Stimulated activated CD8-positive, alpha-beta memory T cell treated with anti-CD3 and anti-CD28 coated beads, Interleukin-4, amount 100 ng/mL, for 4 hours (primary cell): ENCODE results near the gene NAA10.
"Not testable (repeated sequence)": the region's sequence is repeated elsewhere in the genome, so short reads cannot be mapped to it uniquely, and the experiment has no call there.

Experiments
- DNase-seq, 2 donors: peaks; one replicate each; pipeline ENCODE4 v3.0.0-alpha.2; 2020; ENCODE audit warnings: low read depth in 2 of 2, low spot score in 1 of 2

NAA10 gene

DNA sequence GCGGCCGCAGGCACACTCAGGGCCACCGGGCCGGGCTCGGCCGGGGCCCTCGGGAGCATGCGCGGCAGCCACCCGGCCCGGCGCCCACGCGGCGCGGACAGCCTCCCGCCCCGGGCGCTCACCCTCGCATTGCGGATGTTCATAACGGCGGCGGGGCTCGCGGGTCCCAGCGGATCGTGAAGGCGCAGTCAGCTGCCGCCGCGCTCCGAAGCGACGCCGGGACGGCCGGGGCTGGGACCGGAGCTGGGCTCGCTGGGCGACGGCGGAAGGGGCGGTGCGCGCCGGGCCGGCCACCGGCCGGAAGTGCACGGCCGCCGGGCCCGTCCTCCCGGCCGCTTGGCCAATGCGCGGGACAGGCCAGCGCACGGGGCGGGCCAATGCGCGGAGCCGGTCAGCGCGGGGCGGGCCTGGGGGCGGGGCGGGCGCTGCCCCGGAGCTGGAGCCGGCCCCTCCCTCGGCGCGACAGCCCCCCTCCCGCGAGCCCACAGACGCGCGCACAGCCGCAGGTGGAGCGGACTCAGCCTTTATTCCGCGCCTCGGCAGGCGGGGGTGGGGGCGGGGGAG lies at the start of gene NAA10:
TSS of gene NAA10 (minus strand) at position 276 of the 564 bp plus-strand sequence. CDS start at position 143, 133 bp downstream.
- DNase-seq: peak in 1 of 2 donors; percentile 55

DNA sequence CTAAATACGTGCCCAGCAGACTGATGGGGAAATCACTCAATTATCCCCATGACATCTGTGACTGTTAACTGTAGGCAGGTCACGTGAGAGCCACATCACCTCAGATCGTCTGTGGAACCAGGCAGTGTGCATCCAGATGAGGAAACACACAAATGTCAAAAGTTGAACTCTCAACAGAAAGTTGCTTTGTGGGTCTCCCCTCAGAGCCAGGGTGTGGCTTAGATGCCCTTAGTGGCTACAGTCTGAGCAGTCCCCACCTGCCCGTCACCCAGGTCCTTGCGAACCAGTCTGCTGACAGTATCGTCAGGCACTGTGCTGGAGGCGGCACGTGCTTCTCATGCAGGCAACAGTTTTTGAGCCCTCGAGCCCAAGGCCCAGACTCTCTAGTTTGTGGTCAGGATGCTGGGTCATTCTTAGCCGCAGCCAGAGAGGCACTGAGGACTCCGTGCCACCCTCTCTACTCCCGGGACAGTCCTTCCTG lies 48.5 kb upstream of the NAA10 start:
- DNase-seq: no peak

DNA sequence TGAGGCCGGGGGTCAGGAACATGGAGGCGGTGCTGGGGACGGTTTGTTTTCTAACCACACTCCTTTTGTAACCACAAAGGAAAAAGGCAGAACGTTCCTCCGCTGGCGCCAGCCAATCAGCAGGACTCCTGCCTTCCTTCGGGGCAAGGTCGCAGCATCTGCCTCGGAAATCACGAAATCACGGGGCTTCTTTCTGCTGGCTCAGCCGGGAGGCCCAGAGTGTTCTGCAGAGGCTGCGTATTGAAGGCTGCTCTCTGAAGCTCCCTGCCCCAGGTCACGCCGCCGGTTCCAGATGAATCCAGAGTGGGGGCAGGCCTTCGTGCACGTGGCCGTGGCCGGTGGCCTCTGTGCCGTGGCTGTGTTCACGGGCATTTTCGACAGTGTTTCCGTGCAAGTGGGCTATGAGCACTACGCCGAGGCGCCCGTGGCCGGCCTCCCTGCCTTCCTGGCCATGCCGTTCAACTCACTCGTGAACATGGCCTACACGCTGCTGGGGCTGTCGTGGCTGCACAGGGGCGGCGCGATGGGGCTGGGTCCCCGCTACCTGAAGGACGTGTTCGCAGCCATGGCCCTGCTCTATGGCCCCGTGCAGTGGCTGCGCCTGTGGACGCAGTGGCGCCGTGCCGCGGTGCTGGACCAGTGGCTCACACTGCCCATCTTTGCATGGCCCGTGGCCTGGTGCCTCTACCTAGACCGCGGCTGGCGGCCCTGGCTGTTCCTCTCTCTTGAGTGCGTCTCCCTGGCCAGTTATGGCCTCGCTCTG lies 47.1 kb upstream of the NAA10 start:
- no peak for DNase-seq

DNA sequence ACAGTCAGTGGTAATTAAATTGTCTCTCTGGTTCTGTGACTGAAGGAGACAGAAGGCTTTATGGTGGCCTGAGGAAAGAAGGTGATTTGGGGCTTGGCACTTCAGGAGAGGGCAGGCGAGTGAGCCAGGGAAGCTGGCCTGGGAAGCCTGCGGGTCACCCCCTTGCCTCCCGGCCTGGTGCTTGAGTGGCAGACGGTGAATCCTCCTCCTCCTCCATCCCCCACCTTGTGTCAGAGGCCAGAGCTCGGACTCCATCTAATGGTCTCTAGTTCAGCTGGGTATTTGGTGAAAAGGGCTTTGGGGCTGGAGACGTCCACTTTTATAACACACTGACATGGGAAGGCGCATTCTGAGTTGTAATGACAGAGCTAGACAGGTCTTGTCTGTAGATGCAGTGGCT lies 46.4 kb upstream of the NAA10 start:
- DNase-seq: no peak

DNA sequence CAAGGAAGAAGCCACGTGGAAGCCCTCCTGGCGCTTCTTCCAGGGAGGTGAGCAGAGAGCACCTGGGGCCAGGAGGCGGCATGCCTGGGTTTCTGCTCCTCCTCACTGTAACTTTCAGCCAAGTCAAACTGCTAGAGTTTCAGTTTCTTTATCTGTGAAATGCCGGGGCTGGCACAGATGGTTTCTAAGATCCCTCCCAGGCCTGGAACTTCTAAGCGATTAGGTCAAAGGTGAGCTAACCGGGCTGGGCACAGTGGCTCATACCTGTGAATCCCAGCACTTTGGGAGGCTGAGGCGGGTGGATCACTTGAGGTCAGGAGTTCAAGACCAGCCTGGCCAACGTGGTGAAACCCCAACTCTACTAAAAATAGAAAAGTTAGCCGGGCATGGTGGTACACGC lies 45.6 kb upstream of the NAA10 start:
- not testable (repeated sequence) for DNase-seq

DNA sequence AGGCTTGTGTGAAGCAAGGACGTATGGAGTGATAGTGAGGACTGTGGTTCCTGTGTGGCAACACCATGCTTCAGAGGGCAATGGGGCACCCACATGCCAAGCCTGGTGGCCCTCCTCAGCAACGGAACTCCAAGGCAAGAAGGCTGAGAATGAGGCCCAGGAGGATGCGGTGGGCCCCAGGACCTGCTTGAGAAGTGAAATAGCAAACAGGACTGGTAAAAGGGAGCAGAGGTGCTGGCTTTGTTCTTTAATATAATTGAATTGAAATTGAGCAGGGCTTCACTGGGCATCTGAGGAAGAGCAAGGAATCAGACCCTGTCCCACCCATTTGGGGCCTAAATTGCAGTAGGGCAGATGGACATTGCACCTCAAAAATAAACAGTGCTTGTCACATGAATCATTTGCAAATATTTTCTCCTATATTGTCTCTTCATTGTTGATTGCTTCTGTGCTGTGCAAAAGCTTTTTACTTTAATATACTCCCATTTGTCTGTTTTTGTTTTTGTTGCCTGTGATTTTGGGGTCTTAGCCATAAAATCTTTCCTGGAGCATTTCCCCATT lies 40.0 kb upstream of the NAA10 start:
- DNase-seq: no peak

DNA sequence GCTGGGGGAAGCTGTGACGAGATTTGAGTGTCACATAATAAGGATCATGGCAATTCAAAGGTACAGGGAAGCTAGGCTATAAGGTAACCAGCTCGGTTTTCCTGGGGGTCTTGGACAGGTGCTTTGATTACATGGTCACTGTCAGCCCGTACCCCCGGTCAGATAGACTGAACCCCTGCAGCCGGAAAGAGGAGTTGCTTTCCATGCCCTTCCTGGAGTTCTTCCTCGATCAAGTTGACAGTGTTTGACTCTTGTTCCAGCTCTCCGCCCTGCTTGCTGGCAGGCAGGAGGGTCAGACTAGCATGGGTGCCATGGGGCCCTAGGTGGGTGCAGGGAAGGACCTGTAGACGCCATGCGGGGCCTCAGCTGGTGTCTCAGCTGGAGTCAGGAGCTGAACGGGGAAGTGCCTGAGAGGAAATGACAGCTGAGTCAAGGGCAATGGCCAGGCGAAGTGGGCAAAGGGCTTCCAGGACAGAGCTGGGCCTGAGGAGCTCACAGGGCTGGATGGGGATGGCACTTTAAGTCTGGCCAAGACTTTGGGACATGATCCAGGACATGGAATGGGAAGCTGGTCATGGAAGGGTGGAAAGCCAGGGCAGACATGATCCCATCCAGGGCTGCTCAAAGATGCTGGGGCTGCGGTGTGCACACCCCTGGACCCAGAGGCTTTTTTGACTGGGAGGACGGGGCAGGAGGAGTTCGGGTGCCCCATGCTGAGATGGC lies 39.3 kb upstream of the NAA10 start:
- DNase-seq: no peak

DNA sequence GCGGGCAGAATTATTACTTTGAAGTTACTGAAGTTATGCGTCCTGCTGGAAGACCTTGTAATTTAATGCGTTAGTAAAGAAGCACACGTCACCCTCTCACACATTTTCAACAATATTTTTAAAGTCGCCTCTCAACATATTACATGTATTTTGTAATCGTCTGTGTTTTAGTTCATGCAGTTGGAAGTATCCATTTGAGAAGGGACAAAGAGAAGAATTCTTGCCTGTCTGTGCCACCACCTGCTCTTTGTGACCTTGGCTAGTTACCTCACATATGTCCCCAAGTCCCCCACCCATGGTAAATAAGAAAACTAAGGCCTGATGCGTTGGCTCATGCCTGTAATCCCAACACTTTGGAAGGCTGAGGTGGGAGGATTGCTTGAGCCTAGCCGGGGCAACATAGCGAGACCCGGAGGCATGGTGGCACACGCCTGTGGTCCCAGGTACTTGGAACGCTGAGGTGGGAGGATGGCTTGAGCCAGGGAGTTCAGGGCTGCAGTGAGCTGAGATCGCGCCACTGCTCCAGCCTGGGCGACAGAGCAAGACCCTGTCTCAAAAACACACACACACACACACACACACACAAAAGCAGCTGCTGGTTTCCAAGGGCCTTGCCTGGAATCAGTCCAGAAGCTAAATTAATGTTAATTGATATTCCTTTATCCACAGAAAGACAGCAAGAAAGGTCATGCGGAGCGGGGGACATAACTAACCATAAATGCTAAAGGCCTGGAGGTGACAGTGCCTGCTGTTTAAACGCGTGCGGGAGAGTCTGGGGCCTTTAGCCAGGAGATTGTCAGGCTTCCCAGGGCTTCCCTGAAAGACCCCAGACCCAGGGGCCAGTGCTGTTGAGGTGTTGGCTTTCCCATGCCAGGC lies 38.5 kb upstream of the NAA10 start:
- no peak for DNase-seq

DNA sequence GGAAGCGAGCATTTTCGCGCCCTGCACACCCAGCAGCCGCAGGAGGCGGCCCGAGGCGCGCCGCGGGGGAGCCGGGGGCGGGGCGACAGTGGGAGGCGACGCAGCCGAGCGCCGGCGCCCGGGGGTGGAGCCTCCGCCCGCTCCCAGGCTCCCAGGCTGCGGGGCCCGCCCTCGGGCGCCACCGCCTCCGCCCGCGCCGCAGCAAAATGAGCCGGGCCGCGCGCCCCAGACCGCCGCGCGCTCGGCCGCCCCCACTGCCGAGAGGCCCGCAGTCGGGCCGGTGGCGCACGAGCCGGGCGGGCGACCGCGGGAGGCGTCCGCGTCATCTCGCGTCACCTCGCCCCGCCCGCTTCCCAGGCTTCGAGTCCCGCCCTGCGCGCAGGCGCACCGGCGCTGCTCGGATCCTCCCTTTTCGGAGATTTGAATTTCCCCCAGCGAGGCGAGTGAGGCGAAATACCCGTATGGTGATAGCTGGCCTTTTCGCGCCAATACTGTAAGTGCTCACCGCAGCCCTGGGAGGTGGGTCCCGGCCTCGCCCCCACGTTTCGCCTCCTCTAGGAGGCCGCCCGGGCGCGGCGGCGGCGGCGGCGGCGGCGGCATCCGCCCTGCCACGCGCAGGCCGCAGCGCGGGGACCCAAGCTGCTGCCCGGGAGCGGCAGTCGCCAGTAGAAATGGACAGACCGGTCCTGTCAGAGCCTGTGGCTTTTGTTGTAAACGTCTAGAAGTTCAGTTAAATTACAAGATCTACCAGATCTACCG lies 37.7 kb upstream of the NAA10 start, which contains the start of gene TMEM187:
TSS of gene TMEM187 (plus strand) at position 387 of the 759 bp plus-strand sequence. CDS start 9,309 bp downstream, outside the sequence.
- peak; percentile 62 to 81 for DNase-seq

DNA sequence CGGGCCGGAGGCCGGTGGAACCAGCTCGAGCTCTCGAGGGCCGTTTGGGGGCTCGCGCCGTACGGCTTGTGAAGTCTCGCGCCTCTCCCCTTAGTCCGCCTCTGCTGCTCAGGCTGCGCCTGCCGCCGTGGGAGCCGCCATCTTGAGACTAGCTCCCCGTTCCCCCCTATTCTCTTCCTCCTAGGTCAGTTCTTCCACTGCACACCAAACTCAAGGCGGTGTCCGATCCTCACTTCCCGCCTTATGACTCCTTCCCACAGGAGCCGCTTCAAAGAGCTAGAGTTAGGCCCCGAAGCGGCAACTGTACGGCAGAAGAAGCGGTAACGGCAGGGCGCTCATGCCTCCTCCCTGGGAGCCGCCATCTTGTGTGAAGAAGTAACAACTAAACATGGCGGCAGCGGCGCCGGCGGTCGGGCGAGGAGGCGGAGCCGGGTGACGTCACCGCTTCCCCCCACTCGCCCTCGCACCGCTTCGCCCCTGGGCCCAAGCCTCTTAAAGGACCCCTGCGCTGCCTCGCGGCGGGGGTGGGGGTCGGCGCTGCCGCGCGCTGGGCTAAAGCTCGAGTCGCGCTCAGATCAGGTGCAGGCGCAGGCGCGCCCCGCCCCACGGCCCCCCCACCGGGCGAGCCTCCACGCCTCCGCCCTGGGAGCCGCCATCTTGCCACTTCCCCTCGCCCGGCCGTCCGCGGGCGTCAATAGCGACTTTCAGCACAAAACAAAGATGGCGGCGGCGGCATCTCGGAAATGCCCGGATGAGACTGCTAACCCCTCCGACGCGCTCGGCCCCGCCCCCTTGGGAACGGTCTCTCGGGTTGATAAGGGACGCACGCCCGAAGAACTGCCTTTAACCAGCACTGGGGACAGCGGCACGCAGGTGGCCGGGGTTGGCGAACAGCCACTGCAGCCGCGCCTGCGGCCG lies 36.9 kb upstream of the NAA10 start, which contains the start of gene HCFC1:
TSS of gene HCFC1 (minus strand) at position 369 of the 918 bp plus-strand sequence. CDS start 978 bp downstream, outside the sequence.
- DNase-seq: peak; percentile 72 to 89

DNA sequence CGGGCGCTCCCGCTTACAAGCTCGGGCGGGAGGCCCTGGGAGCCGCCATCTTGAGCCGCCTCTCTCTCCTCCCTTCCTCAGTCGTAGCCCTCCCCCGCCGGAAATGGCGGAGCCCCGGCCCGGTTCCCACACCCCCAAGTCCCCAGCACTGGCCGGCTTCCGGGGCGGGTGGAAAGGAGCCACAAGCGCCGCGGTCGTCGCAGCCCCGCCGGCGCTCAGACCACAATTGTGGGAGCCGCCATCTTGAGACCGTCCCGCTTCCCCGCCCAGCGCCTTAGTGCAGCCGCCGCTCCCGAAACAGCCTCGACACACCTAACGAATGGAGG lies 36.2 kb upstream of the NAA10 start:
- peak; percentile 57 to 87 for DNase-seq

DNA sequence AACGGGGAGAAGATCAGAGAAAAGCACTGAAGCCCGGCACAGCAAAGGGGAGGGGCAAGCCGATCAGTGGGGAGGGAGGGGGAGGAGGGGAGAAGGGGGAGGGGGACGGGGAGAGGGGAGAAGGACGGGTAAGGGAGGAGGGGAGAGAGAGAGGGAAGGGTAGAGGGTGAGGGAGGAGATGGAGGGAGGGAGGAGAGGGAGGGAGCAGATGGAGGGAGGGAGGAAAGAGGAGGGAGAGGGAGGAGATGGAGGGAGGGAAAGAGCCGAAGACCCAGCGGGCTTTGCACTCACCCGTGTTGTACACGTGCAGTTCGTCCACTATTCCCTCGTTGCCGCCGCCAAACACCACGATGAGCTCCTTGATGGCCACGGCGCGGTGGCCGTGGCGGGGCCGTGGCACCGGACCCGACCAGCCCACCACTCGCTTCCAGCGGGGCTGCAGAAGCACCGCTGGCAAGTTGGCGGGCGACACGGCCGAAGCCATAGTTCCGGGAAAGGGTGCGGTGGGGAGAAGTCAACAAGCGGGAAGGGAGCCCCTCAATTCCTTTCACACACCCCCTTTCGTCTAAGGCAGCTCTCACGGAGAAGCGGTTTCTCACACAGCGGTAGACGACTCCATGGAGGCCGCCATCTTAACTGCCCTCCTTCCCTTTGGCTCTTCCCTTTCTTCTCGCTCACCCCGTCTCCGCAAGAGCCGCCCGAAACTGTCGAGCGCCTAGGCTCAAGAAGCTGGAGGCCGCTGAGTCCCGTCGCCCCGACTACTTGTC lies 35.7 kb upstream of the NAA10 start:
- no peak for DNase-seq

DNA sequence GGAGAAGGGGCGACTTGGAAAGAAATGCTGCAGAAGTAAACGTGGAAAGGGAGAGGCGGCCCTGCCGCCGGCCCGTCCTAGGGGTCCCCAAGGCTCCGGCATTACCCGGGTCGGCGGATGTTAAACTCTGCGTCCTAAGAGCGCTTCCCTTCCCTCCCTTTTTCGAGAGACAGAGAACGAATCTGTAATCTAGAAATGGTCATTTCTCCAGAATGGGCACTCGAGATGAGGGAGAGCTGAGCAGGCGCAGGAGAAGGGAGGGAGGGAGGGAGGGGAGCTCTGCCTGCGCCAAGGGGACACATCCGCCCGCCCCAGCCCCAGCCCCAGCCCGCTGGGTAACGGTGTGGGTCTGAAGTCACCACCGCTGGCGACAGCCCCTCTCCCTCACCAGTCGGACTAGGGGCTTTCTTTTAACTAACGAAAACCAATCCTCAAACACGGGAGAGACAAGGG lies 35.1 kb upstream of the NAA10 start:
- no peak for DNase-seq

DNA sequence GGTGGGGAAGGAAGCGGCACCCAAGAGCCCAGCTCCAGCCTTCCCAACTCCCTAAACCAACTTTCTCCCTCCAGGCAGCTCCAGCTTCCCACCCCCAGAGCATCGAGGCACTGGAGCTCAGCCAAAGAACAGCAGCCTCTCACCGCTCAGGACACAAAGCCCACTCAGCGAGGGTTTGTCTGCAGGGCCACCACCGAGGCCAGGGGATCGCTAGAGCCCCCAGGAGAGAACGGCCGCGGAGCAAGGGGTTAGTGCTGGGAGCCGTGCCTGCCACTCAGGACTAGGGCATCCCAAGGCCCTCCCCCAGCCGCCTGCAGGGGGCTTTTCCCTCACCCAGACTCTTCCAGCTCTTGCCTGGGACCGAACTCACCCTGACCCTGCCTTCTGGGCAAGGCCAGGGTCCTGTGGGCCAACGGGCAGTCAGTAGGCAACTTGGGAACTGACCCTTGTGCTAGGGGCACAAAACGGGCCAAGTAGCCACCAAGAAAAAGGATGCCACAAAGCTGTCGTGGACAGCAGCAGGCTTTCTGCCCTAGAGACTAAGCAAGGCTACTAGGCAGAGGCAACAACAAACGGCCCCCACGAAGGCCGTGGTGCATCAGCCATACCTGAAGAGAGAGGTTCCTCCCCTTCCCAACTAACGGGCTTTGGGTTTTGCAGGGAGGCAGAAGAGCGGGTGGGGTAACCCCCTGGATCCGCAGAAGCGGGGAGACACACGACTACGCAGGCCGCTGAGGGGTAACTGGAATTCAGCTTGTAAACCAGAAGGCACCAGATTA lies 34.5 kb upstream of the NAA10 start:
- no peak for DNase-seq

DNA sequence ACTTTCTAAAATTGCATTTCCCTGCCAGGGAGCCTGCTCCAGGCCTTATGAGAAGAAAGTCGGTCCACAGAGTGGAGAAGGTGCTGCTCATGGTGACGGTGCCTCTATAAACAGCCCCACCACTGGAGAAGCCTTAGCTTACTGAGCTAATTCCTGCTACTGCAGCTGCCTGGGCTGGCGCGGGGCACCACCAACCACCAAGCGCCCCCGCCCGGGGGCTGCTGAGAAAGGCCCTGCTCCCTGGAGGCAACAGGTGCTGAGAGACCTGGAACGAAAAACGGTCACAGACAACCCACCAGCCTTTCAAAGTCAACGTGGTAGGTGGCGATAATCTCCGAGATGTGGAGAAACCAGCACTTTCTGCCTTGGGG lies 33.9 kb upstream of the NAA10 start:
- DNase-seq: no peak

DNA sequence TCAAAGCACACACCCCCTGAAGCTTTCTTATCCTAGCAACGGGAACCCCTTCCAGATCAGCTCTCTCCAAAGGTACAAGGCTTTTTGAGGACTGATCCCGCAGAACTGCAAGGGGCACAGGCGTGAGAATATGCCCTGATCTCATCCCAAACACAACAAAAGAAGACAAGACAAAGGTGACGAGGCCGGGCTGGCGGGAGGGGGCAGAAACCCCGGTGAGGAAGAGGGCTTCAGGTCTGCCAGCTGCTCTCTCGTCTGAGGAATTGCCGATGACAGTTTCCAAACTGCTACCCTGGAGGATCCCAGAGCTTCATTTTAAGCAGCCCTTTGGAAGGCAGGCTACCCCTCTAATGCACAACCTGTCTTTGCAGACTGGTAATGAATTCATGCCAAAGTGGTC lies 33.4 kb upstream of the NAA10 start:
- DNase-seq: no peak

DNA sequence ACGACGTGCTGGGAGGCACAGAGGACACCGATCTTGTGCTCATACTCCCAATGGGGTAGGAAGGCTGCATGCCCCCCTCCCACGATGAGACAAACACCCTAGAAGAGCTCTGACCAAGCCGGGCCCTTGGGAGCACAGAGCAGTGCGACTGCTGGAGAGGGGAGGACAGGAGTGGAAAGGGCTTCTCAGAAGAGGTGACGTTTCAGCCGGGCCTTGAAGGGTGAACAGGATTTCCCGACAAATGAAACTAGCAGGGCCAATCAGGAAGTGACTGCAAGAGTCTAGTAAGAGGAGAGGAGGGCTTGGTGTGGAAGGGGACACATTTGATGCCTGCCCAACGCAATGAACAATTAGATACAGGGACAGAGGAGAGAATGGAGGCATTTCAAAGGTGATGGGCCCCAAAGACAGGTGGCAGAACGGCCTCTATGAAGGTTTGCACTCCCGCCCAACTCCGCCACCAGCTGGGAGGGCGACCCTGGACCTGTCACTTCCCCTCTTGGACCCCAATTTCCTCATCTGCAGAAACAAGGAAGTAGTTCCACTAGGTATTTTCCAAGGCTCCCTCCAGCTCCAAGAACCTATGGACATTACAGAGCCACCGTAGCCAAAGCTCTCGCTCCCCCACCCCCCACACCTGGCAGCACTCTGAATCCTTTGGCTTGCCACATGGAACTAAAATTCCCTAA lies 32.8 kb upstream of the NAA10 start:
- no peak for DNase-seq
